Activated CD4-positive, alpha-beta memory T cell treated with anti-CD3 and anti-CD28 coated beads for 36 hours (primary cell): Measurements from ENCODE around the gene TULP3. TPM values are rescaled to one million over a fixed set of nuclear protein-coding genes. Genes with fewer than 3 reads are reported as not detected.

Source experiments
- CTCF ChIA-PET: fragments of 350-600 bp; sonication (Branson Sonifier 250); formaldehyde crosslinking; loops from one replicate; lab custom pipeline; 2021; ENCODE audit warnings: antibody characterized with exemption, inconsistent platforms; lab: Charles Lee
- POLR2A ChIA-PET: fragments of 350-600 bp; sonication (Branson Sonifier 250); formaldehyde crosslinking; loops from one replicate; lab custom pipeline; 2021; ENCODE audit warnings: antibody characterized with exemption; lab: Charles Lee
- DNase-seq: peaks from one replicate; pipeline ENCODE4 v3.0.0-alpha.2; 2020
- H3K27ac Mint-ChIP-seq: one replicate; pipeline ENCODE4 v1.8.0; 2021; ENCODE audit warnings: mixed read lengths
- H3K27me3 Mint-ChIP-seq: one replicate; pipeline ENCODE4 v1.8.0; 2021; ENCODE audit warnings: mixed read lengths
- H3K36me3 Mint-ChIP-seq: one replicate; pipeline ENCODE4 v1.8.0; 2021; ENCODE audit warnings: mixed read lengths
- H3K4me1 Mint-ChIP-seq: one replicate; pipeline ENCODE4 v1.8.0; 2021; ENCODE audit warnings: low read depth, mixed read lengths
- H3K4me3 Mint-ChIP-seq: one replicate; pipeline ENCODE4 v1.8.0; 2021; ENCODE audit warnings: mild to moderate bottlenecking, mixed read lengths
- H3K9me3 Mint-ChIP-seq: one replicate; pipeline ENCODE4 v1.8.0; 2021; ENCODE audit warnings: mixed read lengths
- intact Hi-C: fragments of 100-400 bp; cut with micrococcal nuclease; formaldehyde crosslinking; loops from one replicate; pipeline ENCODE4 v1.15.1; 2023
- total RNA-seq, 2 experiments: library from RNA; stranded (reverse); gene quantifications; one replicate each; pipeline ENCODE4 v1.2.3, GENCODE V29; 2021

Gene TULP3
- total RNA-seq = 1 to 10 TPM; 5.5 to 6.5 TPM

GRCh38 chr12:2890388-2891239 lies at the start of gene TULP3:
TULP3 (plus strand) TSS chr12:2890891; CDS start chr12:2890948, 57 bp downstream.
- CTCF ChIA-PET = interaction anchor here (0.6 to 3.2 kb wide), 8 partner anchors 12 to 227 kb away, joined by 3 to 10 read pairs (median 5); partner anchors contain the start of genes FOXM1 and RHNO1
- POLR2A ChIA-PET = interaction anchor here (1.2 to 2.1 kb wide), 3 partner anchors 10 to 23 kb away, joined by 5 to 6 read pairs (median 6); partner anchors contain the start of genes FOXM1 and RHNO1
- peak; percentile 99 for DNase-seq
- Mint-ChIP-seq H3K27ac (peak within 1 kb of the TSS; percentile 86), H3K27me3 (no peaks in the 10 kb centered on the region), H3K36me3 (peaks cover 17% of the 10 kb centered on the region), H3K4me3 (peak within 1 kb of the TSS; percentile 80), H3K9me3 (no peaks in the 10 kb centered on the region), H3K4me1 (peaks cover 32% of the 10 kb centered on the region)
- intact Hi-C loops = loop anchor here (1.0 kb wide), 2 partner anchors 13 to 78 kb away; partner anchors contain the start of genes FOXM1, ITFG2 and RHNO1

GRCh38 chr12:2841056-2841650 lies 49.5 kb upstream of the TULP3 start:
- H3K27ac Mint-ChIP-seq = no peak overlapping the region
- CTCF ChIA-PET = no interaction called here
- H3K36me3 Mint-ChIP-seq = peaks cover 23% of the 10 kb centered on the region
- POLR2A ChIA-PET = no interaction called here
- intact Hi-C loops = no loop called here
- no peaks in the 10 kb centered on the region for H3K4me1 Mint-ChIP-seq
- DNase-seq = no peak
- no peak overlapping the region for H3K4me3 Mint-ChIP-seq
- H3K9me3 Mint-ChIP-seq = no peaks in the 10 kb centered on the region
- no peaks in the 10 kb centered on the region for H3K27me3 Mint-ChIP-seq

- CTCF ChIA-PET = interaction anchor here (1.3 kb wide), 1 partner anchor 11 kb away, joined by 5 read pairs; no protein-coding TSS in a partner anchor
- POLR2A ChIA-PET = no interaction called here
- Mint-ChIP-seq H3K9me3 (no peaks in the 10 kb centered on the region), H3K4me3 (no peak overlapping the region), H3K27me3 (no peaks in the 10 kb centered on the region), H3K36me3 (peaks cover 23% of the 10 kb centered on the region), H3K27ac (no peak overlapping the region), H3K4me1 (no peaks in the 10 kb centered on the region)
- intact Hi-C loops = no loop called here
- DNase-seq = no peak
Observed at GRCh38 chr12:2842948-2843347, 47.7 kb upstream of the TULP3 start.

- intact Hi-C loops = loop anchor here (5.0 kb wide), 1 partner anchor 188 kb away; no protein-coding TSS in a partner anchor
- CTCF ChIA-PET = interaction anchor here (0.5 to 3.9 kb wide), 8 partner anchors 8 to 451 kb away, joined by 3 to 20 read pairs (median 4); partner anchors contain the start of gene TULP3
- H3K4me1 Mint-ChIP-seq = no peaks in the 10 kb centered on the region
- H3K9me3 Mint-ChIP-seq = no peaks in the 10 kb centered on the region
- no peaks in the 10 kb centered on the region for H3K27me3 Mint-ChIP-seq
- H3K36me3 Mint-ChIP-seq = peaks cover 17% of the 10 kb centered on the region
- H3K27ac Mint-ChIP-seq = no peak overlapping the region
- POLR2A ChIA-PET = no interaction called here
- DNase-seq = no peak
- H3K4me3 Mint-ChIP-seq = no peak overlapping the region
Observed at GRCh38 chr12:2844786-2845185, 45.9 kb upstream of the TULP3 start.

- Mint-ChIP-seq H3K27ac (no peak overlapping the region), H3K27me3 (no peaks in the 10 kb centered on the region), H3K36me3 (peaks cover 17% of the 10 kb centered on the region), H3K4me1 (no peaks in the 10 kb centered on the region), H3K9me3 (no peaks in the 10 kb centered on the region), H3K4me3 (no peak overlapping the region)
- intact Hi-C loops = loop anchor here (5.0 kb wide), 1 partner anchor 187 kb away; no protein-coding TSS in a partner anchor
- ChIA-PET CTCF (interaction anchor here (0.5 to 3.9 kb wide), 10 partner anchors 8 to 451 kb away, joined by 3 to 20 read pairs (median 3); partner anchors contain the start of genes FOXM1, RHNO1 and TULP3), POLR2A (no interaction called here)
- no peak for DNase-seq
Observed at GRCh38 chr12:2845280-2845679, 45.4 kb upstream of the TULP3 start.

GRCh38 chr12:2851931-2852330 lies 38.8 kb upstream of the TULP3 start:
- Mint-ChIP-seq H3K4me3 (no peak overlapping the region), H3K27ac (no peak overlapping the region), H3K36me3 (peaks cover 8% of the 10 kb centered on the region), H3K9me3 (no peaks in the 10 kb centered on the region), H3K27me3 (no peaks in the 10 kb centered on the region), H3K4me1 (no peaks in the 10 kb centered on the region)
- POLR2A ChIA-PET = no interaction called here
- intact Hi-C loops = loop anchor here (2.0 kb wide), 1 partner anchor 189 kb away; no protein-coding TSS in a partner anchor
- CTCF ChIA-PET = interaction anchor here (1.7 to 2.6 kb wide), 2 partner anchors 92 to 182 kb away, joined by 5 to 11 read pairs; no protein-coding TSS in a partner anchor
- DNase-seq = no peak

- no peak overlapping the region for H3K27ac Mint-ChIP-seq
- H3K4me3 Mint-ChIP-seq = no peak overlapping the region
- no peaks in the 10 kb centered on the region for H3K4me1 Mint-ChIP-seq
- intact Hi-C loops = loop anchor here (2.0 kb wide), 1 partner anchor 187 kb away; no protein-coding TSS in a partner anchor
- CTCF ChIA-PET = interaction anchor here (0.6 to 2.6 kb wide), 17 partner anchors 8 to 885 kb away, joined by 3 to 40 read pairs (median 4); partner anchors contain the start of genes FOXM1, RHNO1 and TULP3
- DNase-seq = peak; percentile 68
- H3K27me3 Mint-ChIP-seq = no peaks in the 10 kb centered on the region
- POLR2A ChIA-PET = interaction anchor here (1.5 kb wide), 1 partner anchor 10 kb away, joined by 4 read pairs; no protein-coding TSS in a partner anchor
- peaks cover 7% of the 10 kb centered on the region for H3K36me3 Mint-ChIP-seq
- no peaks in the 10 kb centered on the region for H3K9me3 Mint-ChIP-seq
Observed at GRCh38 chr12:2853626-2854025, 37.1 kb upstream of the TULP3 start.

GRCh38 chr12:2854669-2855453 lies 35.8 kb upstream of the TULP3 start:
- Mint-ChIP-seq H3K27me3 (no peaks in the 10 kb centered on the region), H3K4me3 (no peak overlapping the region), H3K4me1 (no peaks in the 10 kb centered on the region), H3K27ac (no peak overlapping the region), H3K9me3 (no peaks in the 10 kb centered on the region), H3K36me3 (peaks cover 12% of the 10 kb centered on the region)
- no peak for DNase-seq
- intact Hi-C loops = no loop called here
- ChIA-PET CTCF (interaction anchor here (0.7 to 1.9 kb wide), 12 partner anchors 10 to 187 kb away, joined by 3 to 40 read pairs (median 4); partner anchors contain the start of gene TULP3), POLR2A (interaction anchor here (1.5 kb wide), 1 partner anchor 9 kb away, joined by 4 read pairs; no protein-coding TSS in a partner anchor)

GRCh38 chr12:2855546-2855945 lies 35.1 kb upstream of the TULP3 start:
- Mint-ChIP-seq H3K36me3 (peaks cover 16% of the 10 kb centered on the region), H3K9me3 (no peaks in the 10 kb centered on the region), H3K4me3 (no peak overlapping the region), H3K27me3 (no peaks in the 10 kb centered on the region), H3K27ac (no peak overlapping the region), H3K4me1 (no peaks in the 10 kb centered on the region)
- intact Hi-C loops = no loop called here
- no peak for DNase-seq
- CTCF ChIA-PET = interaction anchor here (1.0 kb wide), 1 partner anchor 89 kb away, joined by 4 read pairs; no protein-coding TSS in a partner anchor
- POLR2A ChIA-PET = no interaction called here

- ChIA-PET CTCF (interaction anchor here (1.0 kb wide), 1 partner anchor 88 kb away, joined by 4 read pairs; no protein-coding TSS in a partner anchor), POLR2A (no interaction called here)
- H3K36me3 Mint-ChIP-seq = peaks cover 17% of the 10 kb centered on the region
- no peaks in the 10 kb centered on the region for H3K9me3 Mint-ChIP-seq
- intact Hi-C loops = no loop called here
- H3K27me3 Mint-ChIP-seq = no peaks in the 10 kb centered on the region
- no peak overlapping the region for H3K4me3 Mint-ChIP-seq
- H3K27ac Mint-ChIP-seq = no peak overlapping the region
- no peaks in the 10 kb centered on the region for H3K4me1 Mint-ChIP-seq
- DNase-seq = no peak
Observed at GRCh38 chr12:2856051-2856450, 34.6 kb upstream of the TULP3 start.

- ChIA-PET POLR2A (interaction anchor here (1.9 kb wide), 1 partner anchor 61 kb away, joined by 4 read pairs; no protein-coding TSS in a partner anchor), CTCF (no interaction called here)
- H3K9me3 Mint-ChIP-seq = no peaks in the 10 kb centered on the region
- no peaks in the 10 kb centered on the region for H3K27me3 Mint-ChIP-seq
- intact Hi-C loops = no loop called here
- no peak within 1 kb of the TSS for H3K4me3 Mint-ChIP-seq
- no peak within 1 kb of the TSS for H3K27ac Mint-ChIP-seq
- H3K36me3 Mint-ChIP-seq = peaks cover 22% of the 10 kb centered on the region
- H3K4me1 Mint-ChIP-seq = no peaks in the 10 kb centered on the region
- DNase-seq = no peak
Observed at GRCh38 chr12:2857021-2857431, 33.7 kb upstream of the TULP3 start, which contains the start of gene TEX52. TEX52 (minus strand) TSS chr12:2857039; CDS start chr12:2857026, 13 bp downstream.
